EH (cell line): ENCODE measurements around the gene TAF11L9.
"Not testable (repeated sequence)": the region's sequence is repeated elsewhere in the genome, so short reads cannot be mapped to it uniquely, and the experiment has no call there.

Experiments used
- DNase-seq: peaks from one replicate; pipeline ENCODE4 v3.0.0-alpha.2; 2015; ENCODE audit warnings: low read depth

The TAF11L9 gene

GRCh38 chr5:17594255-17594654 lies at the start of gene TAF11L9:
TAF11L9 (minus strand) TSS chr5:17594394.
- not testable (repeated sequence) for DNase-seq

DNA sequence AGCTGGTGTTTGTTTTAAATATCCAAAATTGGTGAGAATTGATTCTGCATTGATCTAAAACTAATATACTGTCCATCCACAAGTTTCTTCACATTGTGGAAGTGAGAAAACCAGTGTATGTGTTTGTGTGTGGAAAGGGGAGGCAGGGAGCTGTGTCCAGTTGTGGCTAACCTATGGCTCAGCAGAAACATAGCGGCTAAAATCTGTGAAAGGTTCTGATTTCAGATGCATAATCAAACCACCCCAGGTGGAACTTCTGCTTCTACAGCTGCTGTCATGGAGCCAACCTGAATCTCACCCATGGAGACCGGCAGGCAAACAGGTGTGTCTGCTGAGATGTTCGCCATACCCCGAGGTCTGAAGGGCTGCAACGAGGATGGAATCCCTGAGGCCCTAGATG lies 40.0 kb upstream of the TAF11L9 start, which contains the start of gene TAF11L14:
Gene TAF11L14 (plus strand): TSS at position 301 of the 400 bp plus-strand sequence.
- DNase-seq, result no peak

DNA sequence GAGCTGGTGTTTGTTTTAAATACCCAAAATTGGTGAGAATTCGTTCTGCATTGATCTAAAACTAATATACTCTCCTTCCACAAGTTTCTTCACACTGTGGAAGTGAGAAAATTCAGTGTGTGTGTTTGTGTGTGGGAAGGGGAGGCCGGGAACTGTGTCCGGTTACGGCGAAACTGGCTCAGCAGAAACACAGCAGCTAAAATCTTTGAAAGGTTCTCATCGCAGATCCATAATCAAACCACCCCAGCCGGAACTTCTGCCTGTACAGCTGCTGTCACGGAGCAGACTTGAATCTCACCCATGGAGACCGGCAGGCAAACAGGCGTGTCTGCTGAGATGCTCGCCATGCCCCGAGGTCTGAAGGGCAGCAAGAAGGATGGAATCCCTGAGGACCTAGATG lies 37.6 kb upstream of the TAF11L9 start, which contains the start of gene TAF11L13:
Gene TAF11L13 (plus strand): TSS at position 301 of the 400 bp plus-strand sequence.
- DNase-seq, result not testable (repeated sequence)

DNA sequence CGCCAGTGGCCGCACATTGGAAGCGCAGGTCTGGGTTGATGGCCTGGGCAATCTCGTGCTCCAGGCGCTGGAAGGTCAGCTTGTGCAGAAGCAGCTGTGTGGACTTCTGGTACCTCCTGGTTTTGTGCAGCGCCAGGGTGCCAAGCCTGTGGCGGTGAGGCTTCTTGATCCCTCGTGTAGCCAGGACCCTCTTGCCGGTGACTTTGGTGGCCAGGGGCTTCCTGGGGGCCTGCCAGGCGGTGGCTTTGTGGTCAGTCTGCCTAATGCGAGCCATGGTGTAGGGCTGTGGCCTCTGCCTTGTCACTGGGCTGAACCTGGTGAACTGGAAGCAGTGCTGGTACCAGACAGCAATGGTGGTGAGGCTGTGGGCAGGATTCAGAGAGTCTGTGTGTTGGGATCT lies 31.5 kb upstream of the TAF11L9 start:
- no peak for DNase-seq

DNA sequence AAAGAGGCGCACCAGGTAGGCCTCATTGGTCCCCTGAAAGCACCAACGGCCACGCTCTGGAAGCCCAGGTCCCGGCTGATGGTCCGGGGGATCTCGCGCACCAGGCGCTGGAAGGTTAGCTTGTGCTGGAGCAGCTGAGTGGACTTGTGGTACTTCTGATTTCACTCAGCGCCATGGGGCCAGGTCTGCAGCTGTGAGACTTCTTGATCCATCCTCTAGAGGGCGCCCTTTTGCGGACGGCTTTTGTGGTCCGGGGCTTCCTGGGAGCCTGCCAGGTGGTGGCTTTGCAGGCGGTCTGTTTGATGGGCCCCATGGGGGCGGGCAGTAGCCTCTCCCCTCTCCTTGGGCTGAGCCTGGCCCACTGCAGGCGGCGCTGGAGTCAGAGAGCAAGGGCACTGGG lies 26.4 kb upstream of the TAF11L9 start:
- DNase-seq, result no peak

- DNase-seq, result no peak
Measured at GRCh38 chr5:17619354-17619753, 25.2 kb upstream of the TAF11L9 start.

DNA sequence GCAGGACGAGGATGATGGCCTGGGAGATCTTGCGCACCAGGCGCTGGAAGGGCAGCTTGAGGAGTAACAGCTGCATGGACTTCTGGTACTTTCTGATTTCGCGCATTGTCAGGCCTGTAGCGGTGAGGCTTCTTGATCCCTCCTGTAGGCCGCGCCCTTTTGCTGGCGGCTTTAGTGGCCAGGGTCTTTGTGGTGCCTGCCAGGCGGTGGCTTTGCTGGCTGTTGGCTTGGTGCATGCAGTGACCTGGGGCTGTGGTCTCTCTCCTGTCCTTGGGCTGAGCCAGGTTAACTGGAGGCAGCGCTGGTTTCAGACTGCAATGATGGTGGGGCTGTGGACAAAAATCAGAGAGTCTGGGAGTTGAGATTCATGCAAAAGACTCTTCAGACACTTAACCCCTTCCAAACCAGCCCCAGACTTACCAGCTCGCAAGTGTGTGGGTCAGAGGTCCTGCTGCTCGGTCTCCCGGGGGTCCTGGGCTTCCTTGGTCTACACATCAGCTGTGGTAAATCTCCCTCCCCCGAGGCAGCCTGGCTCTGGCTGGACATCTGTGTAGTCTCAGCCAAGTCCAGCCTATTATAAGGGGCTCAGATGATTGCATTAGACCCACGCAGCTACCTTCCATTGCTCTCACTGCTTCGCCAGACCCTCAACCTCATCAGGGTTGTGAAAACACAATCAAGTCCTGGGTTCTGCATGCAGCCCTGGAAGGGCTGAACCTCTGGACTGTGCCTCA lies 20.8 kb upstream of the TAF11L9 start:
- no peak for DNase-seq

GRCh38 chr5:17610092-17610491 lies 15.9 kb upstream of the TAF11L9 start, which contains the start of gene TAF11L12:
TAF11L12 (plus strand) TSS chr5:17610392.
- not testable (repeated sequence) for DNase-seq

- not testable (repeated sequence) for DNase-seq
Measured at GRCh38 chr5:17607461-17607860, 13.3 kb upstream of the TAF11L9 start.

DNA sequence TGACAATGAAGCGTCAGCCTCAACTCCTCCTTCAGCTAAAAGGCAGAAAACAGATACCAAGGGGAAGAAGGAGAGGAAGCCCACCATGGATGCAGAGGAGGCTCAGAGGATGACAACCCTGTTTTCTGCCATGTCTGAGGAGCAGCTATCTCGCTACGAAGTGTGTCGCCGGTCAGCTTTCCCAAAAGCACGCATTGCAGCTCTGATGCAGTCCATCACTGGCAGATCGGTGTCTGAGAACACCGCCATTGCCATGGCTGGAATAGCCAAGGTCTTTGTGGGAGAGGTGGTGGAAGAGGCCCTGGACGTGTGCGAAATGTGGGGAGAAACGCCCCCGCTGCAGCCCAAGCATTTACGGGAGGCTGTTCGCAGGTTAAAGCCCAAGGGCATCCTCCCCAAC lies 10.8 kb upstream of the TAF11L9 start:
- no peak for DNase-seq

- DNase-seq, result not testable (repeated sequence)
Measured at GRCh38 chr5:17603880-17604279, 9.7 kb upstream of the TAF11L9 start, which contains the start of gene TAF11L11. TAF11L11 (plus strand) TSS chr5:17604183.

GRCh38 chr5:17597728-17598127 lies 3.5 kb upstream of the TAF11L9 start, which contains the start of gene TAF11L10:
TAF11L10 (minus strand) TSS chr5:17597828.
- not testable (repeated sequence) for DNase-seq

GRCh38 chr5:17590860-17591259 lies 3.3 kb downstream of the TAF11L9 start, which contains the start of gene TAF11L8:
TAF11L8 (minus strand) TSS chr5:17590960.
- not testable (repeated sequence) for DNase-seq

DNA sequence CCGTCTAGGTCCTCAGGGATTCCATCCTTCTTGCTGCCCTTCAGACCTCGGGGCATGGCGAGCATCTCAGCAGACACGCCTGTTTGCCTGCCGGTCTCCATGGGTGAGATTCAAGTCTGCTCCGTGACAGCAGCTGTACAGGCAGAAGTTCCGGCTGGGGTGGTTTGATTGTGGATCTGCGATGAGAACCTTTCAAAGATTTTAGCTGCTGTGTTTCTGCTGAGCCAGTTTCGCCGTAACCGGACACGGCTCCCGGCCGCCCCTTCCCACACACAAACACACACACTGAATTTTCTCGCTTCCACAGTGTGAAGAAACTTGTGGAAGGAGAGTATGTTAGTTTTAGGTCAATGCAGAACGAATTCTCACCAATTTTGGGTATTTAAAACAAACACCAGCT lies 8.5 kb downstream of the TAF11L9 start, which contains the start of gene TAF11L7:
Gene TAF11L7 (minus strand): TSS at position 101 of the 400 bp plus-strand sequence.
- DNase-seq, result not testable (repeated sequence)
